EH (cell line): ENCODE measurements around the gene NOA1.
A peak's percentile ranks its signal among the peaks of the same experiment; 100 is the strongest.

ENCODE experiments used
- DNase-seq: peaks from one replicate; pipeline ENCODE4 v3.0.0-alpha.2; 2015; ENCODE audit warnings: low read depth

The NOA1 gene

DNA sequence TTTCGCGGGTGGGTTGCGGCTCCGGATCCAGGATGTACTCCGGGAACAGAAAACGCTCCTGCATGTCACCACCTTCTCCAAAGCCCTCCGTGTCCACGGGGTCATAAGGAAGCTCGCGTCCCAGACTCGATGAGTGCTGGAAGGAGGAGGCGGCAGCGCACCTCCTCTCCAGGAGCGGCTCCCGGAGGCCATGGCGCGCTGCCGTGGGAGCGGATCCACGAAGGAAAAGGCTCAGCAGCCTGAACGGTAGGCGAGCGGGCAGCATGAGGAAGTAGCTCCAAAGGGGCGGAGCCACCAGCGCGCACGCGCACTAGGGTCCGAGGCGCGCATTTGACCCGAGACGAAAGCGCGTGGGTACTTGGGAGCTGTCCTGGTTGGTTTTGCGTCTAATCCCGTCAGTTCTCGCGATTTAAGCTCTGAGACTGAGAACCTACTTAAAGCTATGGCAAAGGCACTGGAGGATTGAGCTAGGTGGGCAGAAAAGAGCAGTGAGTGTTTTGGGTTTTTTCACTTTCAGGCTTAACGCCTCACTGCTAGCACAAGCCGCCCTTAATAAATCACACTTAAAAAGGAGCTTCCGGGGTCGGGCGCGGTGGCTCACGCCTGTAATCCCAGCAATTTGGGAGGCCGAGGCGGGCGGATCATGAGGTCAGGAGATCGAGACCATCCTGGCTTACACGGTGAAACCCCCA is at the start of gene NOA1:
NOA1 (minus strand) TSS at position 286 of the 692 bp plus-strand sequence; CDS start at position 265, 21 bp downstream.
- DNase-seq, result peak; percentile 99

DNA sequence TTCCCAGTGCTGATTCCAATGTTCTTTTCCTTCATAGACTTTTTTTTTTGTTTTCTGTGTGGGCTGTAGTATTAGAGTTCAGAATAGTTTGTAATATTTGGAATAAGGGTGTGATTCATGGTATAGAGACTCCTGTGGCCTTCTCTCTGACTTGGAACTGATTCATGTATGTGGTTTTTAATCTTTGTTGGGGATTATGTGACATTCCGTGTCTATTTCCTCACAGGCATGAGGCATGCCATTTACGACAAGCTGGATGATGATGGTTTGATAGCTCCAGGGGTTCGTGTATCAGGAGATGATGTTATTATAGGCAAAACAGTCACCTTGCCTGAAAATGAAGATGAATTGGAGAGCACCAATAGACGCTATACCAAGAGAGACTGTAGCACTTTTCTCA is 45.7 kb upstream of the NOA1 start:
- peak; percentile 96 for DNase-seq

DNA sequence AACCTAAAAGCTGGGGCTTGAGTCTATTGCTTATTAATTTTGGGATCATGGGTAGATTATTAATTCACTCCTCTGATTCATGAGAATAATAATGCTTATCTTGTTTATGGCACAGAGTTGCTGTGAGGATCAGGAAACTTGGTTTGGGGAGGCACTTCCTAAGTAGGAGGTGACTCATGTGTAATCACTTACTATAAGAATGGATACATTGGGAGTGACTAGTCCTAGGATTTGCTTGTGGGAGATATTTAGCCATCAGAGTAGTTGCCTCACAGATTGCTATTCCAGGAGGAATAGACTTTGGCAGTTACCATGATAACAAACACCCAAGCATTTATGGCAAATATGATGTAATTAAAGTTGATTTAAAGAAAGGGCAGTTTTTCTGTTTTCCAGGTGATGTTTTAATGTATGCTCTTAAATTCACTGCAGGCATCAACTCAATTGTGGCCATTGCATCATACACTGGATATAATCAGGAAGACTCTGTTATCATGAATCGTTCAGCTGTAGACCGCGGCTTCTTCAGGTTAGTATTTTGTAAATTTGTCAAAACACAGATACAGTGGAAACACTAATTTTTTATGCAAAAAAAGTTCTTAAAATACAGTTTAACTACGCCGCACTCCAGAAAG is 43.2 kb upstream of the NOA1 start:
- DNase-seq, result peak; percentile 87

DNA sequence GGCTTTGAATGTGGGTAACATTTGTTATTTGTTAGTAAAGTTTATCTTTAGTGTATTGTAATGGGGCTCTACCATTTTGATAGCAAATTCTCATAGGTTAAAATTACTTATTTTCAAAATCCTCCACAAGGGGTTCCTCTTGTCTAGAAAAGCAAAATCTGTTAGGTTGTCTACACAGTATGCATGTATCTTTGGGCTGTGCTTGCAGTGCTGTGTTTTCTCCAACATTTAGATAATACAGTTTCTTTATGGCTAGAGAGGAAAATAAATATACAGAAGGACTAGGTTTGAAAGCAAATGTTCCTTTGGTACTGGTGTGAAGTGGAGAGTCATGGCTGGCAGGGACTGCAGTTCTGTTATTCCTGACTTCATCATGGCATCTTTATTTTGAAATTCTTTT is 41.6 kb upstream of the NOA1 start:
- DNase-seq, result peak; percentile 48

DNA sequence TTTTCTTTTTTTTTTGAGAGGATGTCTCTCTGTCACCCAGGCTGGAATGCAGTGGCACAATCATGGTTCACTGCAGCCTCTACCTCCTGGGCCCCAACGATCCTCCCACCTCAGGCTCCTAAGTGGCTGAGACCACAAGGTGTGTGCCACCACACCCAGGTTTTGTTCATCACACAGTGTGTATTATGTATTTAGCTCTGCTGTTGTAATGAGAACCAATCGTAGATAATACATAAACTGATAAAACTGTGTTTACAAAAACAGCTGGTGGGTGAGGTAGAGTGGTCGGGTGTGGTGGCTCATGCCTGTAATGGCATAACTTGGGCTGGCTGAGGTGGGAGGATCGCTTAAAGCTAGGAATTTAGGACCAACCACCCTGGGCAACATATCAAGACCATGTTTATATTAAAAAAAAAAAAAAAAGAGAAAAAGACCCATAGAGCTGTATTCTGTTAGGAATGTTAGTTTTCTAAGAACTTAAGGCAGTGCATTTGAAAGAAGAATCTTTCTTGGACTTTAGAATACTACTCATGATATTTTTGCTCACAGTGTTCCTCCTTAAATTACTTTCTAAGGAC is 36.2 kb upstream of the NOA1 start:
- no peak for DNase-seq

DNA sequence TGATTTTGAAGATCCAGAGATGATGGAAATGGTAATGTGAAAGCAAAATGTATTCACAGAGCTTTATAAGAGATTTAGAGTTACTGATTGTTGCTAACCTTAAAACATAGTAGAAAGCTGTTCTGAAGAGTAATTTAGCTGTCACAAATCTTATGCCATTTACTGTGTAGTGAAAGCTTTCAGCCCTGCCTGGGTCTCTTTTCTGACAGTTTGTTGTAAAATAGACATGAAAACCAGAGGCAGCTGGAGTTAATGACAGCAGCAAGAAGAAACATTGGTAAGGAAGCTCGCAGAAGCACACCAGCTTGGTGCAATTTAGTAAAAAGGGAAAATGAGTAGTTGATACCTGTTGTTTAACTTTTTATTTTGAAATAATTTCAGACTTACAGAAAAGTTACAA is 22.3 kb upstream of the NOA1 start:
- no peak for DNase-seq

DNA sequence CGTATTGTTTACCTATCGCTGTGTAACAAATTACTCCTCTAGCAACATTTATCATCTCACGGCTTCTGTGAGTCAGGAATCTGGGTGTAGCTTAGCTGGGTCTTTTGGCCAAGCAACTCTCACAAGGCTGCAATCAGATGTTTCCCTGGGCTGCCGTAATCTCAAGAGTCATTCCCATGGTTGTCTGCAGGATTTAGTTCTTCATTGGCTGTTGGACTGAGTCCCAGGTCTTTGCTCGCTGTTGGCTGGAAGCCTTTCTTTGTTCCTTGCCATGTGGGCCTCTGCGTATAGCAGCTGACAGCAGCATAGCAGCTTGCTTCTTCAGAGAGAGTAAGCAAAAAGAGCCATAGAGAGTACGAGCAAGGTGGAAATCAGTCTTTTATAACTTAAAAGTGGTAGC is 18.1 kb upstream of the NOA1 start:
- DNase-seq, result peak; percentile 53

DNA sequence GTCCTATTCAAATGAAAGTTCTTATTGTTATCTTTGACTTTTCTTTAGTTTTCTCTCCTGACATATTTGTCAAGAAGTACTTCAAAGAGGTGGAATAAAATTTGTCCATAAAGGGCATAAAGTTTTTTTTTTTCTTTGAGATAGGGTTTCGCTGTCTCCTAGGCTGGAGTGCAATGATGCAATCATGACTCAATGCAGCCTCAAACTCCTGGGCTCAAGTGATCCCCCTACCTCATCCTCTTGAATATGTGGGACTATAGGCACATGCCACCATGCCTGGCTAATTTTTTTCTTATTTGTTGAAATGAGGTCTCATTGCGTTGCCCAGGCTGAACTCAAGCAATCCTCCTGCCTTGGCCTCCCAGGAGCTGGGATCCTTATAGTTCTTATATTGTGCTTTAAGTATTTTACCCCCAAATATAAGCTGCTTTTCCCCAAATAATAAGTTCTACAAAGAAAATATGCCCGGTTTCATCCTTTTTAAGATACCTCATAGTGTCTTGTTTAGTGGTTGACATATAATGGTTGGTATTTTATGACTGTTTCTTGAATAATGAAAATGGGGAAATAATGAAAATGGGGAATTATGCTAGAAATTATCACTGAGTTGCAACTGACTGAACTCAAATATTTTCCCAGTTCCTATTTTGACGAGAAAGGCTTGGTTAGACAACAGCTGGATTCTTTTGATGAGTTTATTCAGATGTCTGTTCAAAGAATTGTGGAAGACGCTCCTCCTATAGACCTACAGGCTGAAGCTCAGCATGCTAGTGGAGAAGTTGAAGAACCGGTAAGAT is 12.9 kb upstream of the NOA1 start:
- DNase-seq, result peak; percentile 34

DNA sequence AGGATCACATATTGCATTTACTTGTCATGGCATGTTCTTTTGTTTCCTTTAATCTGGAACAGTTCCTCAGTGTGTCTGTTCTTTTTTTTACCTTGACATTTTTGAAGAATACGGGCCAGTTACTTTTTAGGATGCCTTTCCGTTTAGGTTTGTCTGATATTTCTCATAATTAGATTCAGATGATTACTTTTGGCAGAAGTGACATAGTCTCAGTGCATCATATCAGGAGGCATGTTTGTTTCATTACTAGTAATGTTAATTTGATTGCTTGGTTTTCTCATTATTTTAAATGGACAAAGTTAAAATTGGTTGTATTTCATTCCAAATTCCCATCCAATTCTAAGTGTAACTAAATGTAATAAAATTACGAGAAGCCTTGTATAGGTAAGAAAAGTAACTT is 9.5 kb upstream of the NOA1 start:
- no peak for DNase-seq

DNA sequence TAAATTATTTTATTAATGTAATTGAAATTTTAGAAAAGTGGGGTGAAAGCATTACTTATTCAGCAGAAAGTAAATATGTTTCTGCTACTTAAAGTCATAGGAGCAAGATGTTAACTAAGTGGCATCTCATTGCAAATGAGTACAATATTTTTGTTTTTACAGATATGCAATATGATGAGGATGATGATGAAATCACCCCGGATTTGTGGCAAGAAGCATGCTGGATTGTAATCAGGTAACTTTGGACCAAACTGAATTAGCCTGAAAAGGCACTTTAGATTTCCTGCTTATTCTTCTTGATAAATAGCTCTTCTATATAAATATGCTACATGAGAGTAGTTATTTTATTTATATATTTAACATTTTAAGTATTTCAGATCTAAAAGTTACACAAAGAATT is 8.8 kb upstream of the NOA1 start:
- no peak for DNase-seq

DNA sequence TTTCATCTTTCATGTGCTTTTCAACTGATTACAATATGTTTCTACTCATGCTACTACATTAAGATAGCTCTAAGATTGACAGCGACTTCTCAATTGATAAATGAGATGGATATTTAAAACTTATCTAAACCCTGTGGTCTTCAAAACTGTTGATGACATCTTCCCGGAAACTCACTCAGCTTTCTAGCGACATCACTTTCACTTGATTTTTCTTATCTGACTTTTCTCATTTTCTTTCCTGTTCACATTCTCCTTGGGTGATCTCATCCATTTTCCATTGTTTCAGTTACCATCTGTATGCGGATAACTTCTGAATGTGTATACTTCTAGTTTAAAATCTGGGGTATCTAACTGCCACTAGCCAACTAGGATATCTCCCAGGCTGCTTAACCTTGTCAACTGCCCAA is 4.4 kb upstream of the NOA1 start:
- DNase-seq, result peak; percentile 19

DNA sequence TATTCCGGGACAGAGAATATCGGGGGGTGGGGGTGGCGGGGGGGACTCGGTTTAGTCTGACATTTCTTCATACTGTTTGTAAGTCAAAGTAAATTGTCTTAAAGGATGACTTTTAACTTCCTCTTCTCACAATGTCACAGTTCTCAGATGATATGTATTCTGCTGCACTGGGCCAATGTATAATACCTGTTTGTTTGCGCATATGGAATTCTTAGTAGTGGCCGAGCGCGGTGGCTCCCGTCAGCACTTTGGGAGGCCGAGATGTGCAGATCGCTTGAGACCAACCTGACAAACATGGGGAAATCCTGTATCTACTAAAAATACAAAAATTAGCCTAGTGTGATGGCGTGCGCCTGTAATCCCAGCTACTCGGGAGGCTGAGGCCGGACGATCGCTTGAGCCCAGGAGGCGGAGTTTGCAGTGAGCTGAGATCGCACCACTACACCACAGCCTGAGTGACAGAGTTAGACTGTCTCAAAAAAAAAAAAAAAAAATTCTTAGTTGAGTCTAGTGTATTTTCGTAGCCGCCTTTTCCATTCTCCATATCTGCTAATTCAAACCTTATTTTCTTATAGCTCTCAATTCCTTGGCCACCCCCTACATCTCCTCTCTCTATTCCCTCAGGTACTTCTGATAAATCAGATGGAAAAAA is 2.1 kb upstream of the NOA1 start:
- peak; percentile 50 for DNase-seq

DNA sequence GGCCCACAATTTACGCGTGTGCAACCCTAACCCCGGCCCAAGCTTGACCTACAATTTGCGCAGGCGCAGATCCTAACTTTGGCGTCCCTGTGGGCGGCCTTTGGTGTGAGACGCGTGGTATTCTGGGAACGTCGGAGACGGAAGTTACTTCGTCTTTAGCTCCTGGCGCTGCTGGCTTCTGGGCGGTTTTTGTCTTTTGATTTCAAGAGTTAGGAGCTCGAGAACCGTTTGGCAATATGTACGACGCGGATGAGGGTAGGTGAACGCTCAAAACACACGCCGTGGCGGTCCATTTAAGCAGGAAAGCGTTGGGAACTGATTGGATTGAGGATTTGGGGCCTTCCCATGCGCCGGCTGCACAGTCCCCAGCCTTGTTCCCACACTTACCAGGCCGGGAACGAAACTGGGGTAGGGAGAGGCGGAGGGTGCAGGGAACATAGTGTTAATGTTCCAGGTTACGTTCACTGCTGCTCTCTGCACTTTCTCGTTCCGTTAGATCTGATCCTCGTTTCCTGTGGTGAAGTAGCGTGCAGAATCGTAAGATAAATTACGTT is 1.4 kb upstream of the NOA1 start, which contains the start of gene POLR2B:
POLR2B (plus strand) TSS at position 147 of the 554 bp plus-strand sequence; CDS start at position 237, 90 bp downstream.
- DNase-seq, result peak; percentile 93

DNA sequence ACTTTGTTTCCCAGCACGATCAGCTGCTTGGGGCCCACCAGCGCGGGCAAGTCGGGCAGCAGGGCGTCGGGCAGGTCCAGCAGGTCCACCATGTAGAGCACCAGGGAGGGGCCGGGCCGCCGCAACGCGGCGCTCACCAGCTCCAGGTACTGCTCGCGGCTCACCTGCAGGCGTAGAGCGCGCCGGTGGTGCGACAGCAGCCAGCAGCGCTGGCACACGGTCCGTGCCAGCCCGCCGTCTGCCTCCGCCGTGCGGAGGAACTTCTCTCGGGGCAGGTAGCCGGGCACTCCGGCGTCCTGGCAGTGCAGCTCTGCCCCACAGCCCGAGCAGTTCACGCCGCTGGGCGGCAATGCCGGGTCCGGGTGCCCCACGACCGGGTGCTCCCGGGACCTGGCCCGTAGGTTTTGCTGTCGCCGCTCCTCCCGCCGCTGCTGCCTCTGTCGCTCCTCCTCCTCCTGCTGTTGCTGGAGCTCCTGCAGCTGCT is 527 bp downstream of the NOA1 start:
- no peak for DNase-seq

DNA sequence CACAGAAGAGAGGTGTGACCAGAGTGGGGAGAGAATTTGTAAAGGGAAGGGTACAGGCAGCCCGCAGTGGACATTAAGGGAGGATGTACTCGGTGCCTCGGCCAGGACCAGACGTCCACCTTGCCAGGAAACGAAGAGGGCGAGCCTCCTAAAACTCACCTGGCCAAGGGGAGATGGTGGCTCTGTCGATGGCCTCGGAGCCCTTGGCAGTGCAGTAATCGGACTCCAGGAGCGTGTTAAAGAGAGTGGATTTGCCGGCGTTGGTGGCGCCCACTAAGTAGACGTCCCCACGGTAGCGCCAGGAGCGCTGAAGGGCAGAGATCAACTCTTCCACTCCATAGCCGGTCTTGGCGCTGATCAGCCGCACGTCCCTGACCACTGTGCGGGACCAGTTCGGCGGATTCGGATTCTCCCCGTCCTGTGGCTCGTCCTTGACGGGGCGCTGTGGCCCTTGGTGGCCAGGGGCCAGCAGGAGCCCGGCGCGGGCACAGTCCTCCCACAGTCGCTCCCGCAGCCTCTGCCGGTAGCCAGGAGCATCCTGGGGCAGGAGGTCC is 1.0 kb downstream of the NOA1 start:
- peak; percentile 24 for DNase-seq

DNA sequence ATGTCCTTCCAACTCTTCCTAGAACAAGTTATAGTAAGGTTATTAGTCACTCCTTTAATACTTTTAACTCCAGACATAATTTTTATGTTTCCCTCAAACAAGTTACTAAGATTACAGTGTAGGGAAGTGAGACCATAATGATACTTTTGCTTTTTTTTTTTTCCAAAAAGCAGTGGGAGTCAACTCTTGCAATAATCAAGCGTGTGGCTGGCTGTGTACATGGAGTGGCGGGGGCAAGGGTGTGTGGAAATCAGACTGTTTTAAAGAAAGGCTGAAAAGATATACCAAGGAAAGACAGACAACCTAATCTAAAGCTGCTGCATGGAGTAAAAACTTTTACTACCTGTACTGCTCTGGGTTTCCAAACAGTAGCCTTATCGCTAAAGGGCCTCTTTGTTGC is 4.1 kb downstream of the NOA1 start:
- DNase-seq, result no peak

DNA sequence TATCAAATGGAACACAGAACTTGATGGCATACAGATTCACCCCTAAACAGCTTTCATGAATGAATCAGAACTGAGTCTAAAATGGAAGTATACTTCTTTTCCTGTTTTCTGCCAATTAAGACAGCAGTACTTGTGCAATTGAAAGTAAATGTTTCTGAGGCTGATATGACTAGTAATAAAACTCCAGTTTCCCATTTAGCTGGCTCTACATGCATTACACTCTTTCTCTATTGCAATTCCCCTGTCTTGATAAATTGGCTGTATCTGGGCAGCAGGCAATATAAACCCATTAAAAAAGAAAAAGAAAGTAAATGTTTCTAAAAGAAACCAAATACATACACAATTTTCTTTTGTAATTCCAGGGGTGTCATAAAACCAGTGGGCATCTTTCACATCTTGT is 4.6 kb downstream of the NOA1 start:
- DNase-seq, result no peak

DNA sequence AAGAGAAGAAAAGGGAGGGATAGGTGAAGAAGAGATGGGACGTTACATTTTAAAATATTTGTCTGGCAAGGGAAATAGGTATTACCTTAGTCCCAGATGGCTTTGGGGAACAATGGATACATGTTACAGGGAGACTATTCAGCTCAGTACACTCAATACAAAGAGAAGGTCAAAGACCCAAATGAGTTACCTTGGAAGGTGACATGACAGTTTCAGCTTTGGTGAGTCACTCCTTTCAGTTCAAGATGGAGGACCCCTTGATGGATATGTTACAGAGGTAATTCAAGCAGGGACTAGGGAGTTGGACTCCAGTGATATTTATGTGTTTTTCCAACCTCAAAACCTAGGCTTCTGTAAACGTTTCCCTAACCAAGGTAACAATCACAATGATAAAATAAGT is 5.0 kb downstream of the NOA1 start:
- no peak for DNase-seq

DNA sequence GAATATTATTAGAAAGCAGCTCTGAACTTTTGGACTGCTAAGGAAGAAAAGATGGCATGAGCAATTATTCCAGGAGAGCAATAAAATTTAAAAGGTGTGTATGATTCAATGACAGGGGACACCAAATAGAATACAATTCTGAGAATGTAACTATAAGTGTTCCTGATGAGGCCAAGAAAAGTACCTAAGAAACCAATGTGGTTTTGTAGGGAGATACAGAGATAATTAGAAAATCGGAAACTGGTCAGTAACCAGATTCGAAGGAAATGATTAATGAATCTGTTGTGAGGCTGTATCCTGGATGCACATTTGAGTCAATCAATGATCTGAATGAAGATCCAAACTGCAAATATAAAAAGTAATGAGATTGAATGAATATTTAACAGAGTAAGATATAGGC is 6.0 kb downstream of the NOA1 start:
- DNase-seq, result no peak

DNA sequence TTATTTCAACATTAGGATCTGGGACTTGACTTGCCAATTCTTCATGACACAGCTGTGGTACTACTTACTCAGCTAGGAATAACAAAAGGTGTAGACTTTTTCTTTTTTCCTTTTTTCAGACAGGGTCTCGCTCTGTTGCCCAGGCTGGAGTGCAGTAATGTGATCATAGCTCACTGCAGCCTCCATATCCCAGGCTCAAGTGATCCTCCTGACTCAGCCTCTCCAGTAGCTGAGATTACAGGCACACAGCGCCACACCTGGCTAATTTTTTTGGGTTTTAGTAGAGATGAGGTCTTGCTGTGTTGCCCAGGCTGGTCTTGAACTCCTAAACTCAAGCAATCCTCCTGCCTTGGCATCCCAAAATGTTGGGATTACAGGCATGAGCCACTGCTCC is 16.3 kb downstream of the NOA1 start:
- DNase-seq, result no peak

DNA sequence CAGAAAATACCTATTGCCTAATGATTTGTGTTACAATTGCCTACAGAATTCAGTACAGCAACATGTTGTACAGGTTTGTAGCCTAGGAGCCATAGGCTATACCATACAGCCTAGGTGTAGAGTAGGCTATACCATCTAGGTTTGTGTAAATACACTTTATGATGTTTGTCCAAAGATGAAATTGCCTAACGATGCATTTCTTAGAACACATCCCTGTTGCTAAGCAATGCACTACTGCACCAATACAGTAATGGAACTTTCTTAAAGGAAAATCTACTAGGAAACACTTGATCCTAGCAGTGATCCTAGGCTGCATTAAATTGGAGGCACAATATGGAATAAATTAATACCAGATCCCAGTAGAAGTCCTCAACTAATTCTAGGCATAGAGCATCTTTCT is 18.3 kb downstream of the NOA1 start:
- DNase-seq, result no peak
